Measurements from ENCODE around the gene TSPAN11.

Gene TSPAN11

DNA sequence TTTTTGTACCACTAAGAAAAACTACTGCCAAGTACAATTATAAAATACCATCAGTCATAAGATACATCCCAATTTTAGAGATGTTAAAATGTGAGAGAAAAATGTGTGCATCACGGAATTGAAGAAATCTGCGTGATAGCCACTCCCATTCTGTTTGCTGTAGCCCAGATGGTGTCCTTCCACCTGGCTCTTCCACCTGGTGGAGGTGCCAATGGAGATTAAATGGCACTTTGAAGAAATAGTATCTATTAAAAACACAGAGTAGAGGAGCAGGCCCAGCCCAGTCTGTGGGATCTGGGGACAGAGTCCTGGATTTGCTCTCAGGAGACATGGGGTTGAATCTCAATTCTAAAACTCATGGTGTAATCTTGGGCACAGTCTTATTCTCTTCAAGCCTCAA, 35.5 kb downstream of the TSPAN11 start:
- FAIRE-seq = no peak

GRCh38 chr12:30963709-30964564, 37.4 kb downstream of the TSPAN11 start:
- FAIRE-seq = no peak

DNA sequence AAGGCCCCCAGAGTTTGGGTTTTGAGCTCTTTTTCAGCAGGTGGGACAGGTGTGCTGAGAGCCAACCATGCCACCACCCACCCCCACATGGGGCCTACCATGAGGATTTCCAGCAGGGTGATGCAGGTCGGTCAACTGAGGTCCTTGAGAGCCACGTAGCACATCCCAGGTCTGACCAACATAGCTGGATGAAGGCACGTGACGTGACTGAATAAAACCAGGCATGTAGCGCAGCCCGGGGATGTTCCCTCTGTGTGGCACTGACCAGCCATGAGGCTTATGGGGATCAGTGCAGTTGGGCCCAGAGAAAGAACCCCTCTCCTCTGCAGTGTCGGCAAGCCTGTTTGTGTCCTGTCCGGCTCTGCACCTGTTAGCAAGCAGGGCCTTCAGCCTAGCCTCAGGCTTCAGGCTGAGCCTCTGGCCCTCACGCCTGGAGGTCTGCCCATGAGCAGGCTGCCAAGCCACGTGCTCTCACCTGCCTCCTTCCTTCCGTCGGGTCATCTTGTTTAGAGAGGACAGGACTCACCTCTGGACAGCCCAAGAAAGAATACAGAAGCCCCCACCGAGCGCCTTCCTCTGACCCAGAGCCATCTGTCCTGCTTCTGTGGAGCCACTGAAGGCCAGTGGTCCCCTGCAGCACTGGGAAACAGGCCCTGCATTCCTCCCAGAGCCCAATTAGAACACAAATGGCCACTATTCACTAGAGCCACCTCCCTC, 38.5 kb downstream of the TSPAN11 start:
- no peak for FAIRE-seq

- FAIRE-seq = no peak
Observed at GRCh38 chr12:30965613-30965985, 39.1 kb downstream of the TSPAN11 start.

DNA sequence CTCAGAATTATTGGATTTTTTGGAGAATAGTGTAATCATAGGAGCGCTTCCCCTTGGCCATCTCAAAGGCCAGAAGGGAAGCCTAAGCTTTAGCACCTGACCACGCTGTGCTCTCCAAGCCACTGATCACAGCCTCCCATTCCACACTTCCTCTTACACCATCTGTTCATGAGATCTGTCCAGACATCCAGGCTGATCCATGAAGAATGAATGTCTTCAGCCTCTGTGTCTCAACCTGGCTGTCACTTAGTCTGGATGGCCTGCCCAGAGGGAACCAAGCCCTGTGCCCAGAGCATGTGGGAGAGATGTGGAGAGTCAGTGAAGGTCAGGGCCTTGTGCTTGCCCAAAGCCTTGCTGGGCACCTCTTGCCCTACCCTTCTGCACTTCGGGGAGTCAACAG, 40.5 kb downstream of the TSPAN11 start:
- no peak for FAIRE-seq

- no peak for FAIRE-seq
Observed at GRCh38 chr12:30968211-30968610, 41.7 kb downstream of the TSPAN11 start.

DNA sequence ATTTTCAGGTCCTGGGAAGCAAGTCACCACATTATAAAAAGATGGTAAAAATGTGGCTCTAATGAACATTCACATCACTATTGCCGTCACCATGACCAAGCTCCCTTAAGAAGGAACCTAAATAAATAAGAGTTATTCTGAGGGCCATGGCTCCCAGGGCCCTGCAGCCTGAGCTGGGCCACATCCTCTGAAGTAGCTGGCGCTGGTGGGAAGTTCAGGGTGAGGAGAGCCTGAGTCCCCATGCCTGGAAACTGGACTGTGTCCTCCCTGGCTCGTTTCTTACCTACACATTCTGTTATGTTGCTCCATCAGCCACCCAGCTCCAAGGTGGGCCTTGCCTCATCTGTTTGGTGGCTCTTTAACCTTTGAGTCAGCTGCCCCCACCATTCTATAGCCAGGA, 42.5 kb downstream of the TSPAN11 start:
- no peak for FAIRE-seq

- no peak for FAIRE-seq
Observed at GRCh38 chr12:30969606-30970395, 43.3 kb downstream of the TSPAN11 start.

GRCh38 chr12:30970559-30971197, 44.1 kb downstream of the TSPAN11 start:
- no peak for FAIRE-seq

DNA sequence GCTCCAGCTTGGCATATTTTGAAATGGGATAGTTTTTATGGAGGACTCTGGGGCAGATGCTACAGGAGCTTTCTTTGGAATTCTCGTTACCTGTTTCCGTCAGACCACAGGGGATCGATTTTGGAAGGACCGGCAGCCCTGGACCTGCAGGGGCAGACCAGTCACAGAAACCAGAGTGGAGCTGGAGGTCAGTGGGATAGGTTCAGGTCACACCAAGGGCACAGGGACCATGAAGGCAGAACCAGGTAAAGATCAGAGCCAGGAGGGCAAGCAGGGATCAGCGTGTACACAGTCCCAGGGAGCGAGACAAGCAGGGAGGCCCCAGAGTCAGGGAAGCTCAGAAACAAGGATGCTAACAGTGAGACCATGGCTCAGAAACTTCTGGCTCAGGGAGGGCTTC, 45.5 kb downstream of the TSPAN11 start:
- FAIRE-seq = no peak

DNA sequence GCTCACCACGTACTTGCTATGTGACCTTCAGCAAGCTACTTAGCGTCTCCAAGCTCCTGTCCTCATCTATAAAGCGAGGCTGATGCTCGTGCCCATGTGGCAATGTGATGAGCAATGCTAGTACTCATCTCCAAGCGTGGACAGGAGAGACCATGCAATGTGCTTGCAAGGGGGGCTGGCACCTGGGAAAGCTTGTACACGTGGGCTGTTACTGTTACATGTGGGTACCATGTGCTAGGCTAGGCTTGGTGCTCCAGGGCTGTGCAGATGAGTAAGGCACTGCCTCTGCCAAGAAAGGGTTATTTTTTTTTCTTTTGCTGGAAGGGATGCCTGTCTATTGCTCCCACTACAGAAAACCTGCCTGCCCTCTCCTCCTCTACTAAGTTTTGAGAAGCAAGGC, 46.6 kb downstream of the TSPAN11 start:
- no peak for FAIRE-seq

DNA sequence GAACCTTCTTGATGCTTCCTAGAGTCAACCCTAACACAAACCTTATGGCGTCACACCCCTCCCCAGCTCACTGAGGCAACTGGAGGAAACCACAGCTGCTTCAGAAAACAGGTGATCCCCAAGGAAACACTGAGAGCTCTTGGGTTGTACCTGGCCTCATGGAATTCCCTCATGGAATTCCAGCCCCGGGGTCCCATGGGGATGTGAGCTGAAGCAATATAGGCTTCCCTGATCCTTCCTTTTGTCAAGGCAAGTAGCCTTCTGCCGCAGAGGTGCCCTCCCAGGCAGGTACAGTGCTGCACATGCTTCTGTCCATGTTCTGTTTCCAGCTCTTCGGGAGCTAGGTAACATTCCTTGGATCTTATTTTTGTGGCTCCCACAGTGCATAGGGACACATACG, 47.3 kb downstream of the TSPAN11 start:
- no peak for FAIRE-seq

GRCh38 chr12:30974746-30975500, 48.4 kb downstream of the TSPAN11 start:
- no peak for FAIRE-seq

DNA sequence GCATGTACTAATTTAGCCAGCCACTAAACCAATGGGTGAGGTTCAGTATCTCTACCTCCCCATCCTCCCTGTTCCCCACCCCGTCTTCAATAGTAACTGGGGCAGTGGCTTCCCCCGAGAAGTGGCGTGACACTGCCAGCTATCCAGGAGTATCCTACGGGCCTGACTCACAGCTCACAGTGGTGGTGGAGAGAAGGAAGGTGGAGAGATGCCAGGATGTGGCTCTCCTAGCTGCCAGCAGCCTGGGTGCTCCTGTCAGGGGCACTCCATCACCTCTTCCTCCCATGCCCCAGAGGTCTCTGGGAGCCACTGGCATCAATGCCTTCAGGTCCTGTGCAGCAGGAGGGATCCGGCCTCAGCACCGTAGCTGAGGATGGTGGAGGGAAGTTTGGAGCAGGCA, 49.0 kb downstream of the TSPAN11 start:
- FAIRE-seq = no peak

DNA sequence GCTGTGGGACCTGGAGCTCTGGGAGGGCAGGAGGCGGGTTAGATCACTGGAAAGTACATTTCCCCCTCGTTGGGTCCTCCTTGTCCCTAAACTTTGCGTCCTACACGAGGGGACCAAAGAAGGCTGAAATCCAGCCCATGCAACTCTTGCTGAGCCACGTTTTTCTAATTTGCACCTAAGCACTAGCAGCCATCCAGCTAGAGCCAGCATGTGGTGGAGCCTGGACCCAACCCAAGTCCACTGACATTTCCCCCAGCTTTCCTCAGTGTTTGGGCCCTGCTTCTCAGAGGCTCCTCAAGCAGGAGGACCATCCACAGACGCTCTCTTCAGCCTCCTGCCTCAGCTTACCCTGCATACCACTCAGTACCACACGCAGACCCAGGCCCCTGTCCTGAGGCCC, 49.7 kb downstream of the TSPAN11 start:
- FAIRE-seq = no peak

DNA sequence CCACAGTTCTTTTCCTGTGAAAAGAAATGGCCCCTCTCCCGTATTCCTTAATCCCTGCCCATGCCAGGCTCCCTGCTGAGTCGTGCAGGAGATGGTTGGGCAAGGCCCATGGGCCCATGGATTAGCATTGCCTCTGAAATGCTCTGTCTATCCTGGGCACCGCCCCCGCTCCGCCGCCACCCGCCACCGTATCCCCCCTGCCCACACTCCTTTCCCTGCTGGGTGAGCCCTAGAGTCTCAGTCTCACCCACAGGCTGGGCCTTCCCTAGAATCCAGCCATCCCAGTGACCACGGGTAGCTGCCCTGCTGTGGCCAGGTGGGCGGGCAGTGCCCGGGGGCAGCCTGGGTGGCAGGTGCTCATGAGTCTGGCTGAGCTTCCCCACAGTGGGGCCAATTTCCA, 50.6 kb downstream of the TSPAN11 start:
- FAIRE-seq = no peak

- no peak for FAIRE-seq
Observed at GRCh38 chr12:30977537-30978349, 51.2 kb downstream of the TSPAN11 start.

- FAIRE-seq = no peak
Observed at GRCh38 chr12:30978639-30979038, 52.1 kb downstream of the TSPAN11 start.

DNA sequence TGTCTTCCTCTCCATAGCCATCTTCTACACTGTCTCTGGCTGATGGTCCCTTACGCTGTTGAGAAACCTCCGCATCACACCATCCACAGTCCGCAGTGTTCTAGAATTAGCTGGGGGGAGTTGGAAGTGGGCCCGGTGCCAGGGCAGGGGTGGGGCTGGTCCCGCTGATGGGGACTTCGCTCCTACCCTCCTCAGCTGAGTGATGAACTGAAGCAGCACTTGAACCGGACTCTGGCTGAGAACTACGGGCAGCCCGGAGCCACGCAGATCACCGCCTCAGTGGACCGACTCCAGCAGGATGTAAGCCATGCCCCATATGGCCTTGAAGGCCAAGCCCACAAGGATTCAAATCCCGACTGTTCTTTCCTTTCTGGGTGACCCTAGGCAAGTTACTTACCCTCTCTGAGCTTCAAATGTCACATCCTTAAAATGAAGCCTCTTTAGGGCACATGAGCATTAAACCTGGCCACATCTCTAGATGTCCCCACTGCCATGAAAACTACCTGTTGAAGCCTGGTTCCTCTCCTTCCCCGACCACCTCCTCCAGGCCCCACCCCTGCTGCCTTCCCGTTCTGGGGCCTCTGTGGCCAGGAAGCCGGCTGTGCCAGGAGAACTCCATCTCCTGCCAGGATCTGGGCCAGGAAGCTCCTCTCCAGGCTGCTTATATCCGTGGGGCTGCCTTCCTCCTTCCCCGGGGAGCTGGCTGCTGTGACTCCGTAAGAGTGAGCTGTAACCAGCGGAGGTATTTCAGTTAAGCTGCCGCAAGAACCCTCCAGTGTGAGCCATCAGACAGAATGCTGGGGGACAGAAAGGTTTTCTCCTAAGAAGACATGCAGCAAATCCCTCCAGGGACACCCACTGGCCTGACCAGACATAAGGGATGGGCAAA, 53.1 kb downstream of the TSPAN11 start:
- FAIRE-seq = no peak

DNA sequence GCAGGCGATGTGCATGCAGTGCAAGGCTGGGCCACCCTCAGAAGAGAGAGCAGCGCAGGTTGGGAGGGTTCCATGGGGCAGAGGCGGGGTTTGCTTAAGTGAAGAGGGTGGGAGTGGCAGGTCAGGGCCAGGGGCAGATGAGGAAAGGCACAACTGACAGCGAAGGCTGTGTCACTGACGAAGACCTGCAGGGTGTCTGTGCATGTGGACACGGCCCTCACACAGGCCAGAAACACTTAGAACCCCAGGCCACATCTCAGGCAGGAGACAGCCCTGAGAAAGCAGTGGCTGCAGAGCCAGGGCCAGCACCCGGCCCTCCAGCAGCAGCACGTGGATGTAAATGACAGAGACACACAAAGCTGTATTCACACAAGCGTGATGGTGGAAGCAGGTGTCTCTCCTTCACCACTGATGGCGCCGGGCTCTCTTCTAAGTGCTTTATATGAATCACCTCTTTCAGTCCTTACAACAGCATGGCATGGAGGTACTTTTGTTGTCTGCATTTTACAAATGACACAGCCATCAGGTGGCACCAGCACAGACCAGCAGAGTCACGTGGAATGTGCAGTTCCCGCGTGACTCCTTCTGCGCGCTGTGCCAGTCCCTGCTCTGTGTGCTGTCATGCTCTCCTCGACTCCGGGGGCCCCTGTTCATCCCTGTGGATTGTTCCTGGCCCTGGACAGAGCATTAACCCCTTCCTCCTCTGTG, 54.6 kb downstream of the TSPAN11 start:
- FAIRE-seq = no peak
